Endothelial cell of umbilical vein (primary cell): Measurements from ENCODE around the gene PRKCSH. TPM values are rescaled to one million over a fixed set of nuclear protein-coding genes. Genes with fewer than 3 reads are reported as not detected.

Experiments
- BruUV-seq: library from RNA; stranded (reverse); fragments of 400-500 nt; replicated peaks from 2 replicates; lab custom pipeline; 2021; lab: Mats Ljungman, UMichigan
- CTCF ChIA-PET: fragments of 300-600, 350-600 bp; sonication (Branson Sonifier 250); formaldehyde crosslinking; loops from one replicate; lab custom pipeline; 2021; ENCODE audit warnings: antibody characterized with exemption, inconsistent platforms; lab: Charles Lee
- POLR2A ChIA-PET: fragments of 300-600, 350-600 bp; sonication (Branson Sonifier 250); formaldehyde crosslinking; loops from one replicate; lab custom pipeline; 2021; ENCODE audit warnings: antibody characterized with exemption, inconsistent platforms; lab: Charles Lee
- DNase-seq: peaks from one replicate; pipeline ENCODE4 v3.0.0-alpha.2; 2011; ENCODE audit warnings: low read depth, low spot score
- FAIRE-seq: peaks from 2 replicates; lab custom pipeline; 2011; peaks lifted over from hg19 to GRCh38; lab: Jason Lieb, UNC
- H2AFZ ChIP-seq: 2 replicates; pipeline ENCODE4 v1.6.0; 2012; ENCODE audit warnings: low read depth, low read length, control low read depth, inconsistent platforms
- H3K27ac ChIP-seq: 2 replicates; pipeline ENCODE4 v1.5.1; 2011; ENCODE audit warnings: low read depth, mild to moderate bottlenecking, control low read depth, low read length, moderate library complexity; ENCODE audit not compliant: insufficient read depth
- H3K27me3 ChIP-seq, 2 experiments: 2 replicates each; pipeline versions ENCODE4 v1.6.0 to v1.6.1; 2011; ENCODE audit warnings: low read length in 2 of 2, mixed read lengths in 1 of 2; ENCODE audit not compliant: control insufficient read depth in 2 of 2, insufficient read depth in 2 of 2
- H3K36me3 ChIP-seq, 2 experiments: 2 replicates in 1 of 2; 3 replicates in 1 of 2; pipeline ENCODE4 v1.5.1; 2011; ENCODE audit warnings: low read length in 2 of 2, mild to moderate bottlenecking in 1 of 2, moderate library complexity in 1 of 2; ENCODE audit not compliant: control insufficient read depth in 2 of 2, insufficient read depth in 2 of 2; ENCODE audit errors: extremely low read depth in 1 of 2
- H3K4me1 ChIP-seq: 3 replicates; pipeline ENCODE4 v1.5.1; 2011; ENCODE audit warnings: mild to moderate bottlenecking, low read length; ENCODE audit not compliant: control insufficient read depth, insufficient read depth; ENCODE audit errors: extremely low read depth
- H3K4me2 ChIP-seq: 2 replicates; pipeline ENCODE4 v1.6.1; 2011; ENCODE audit warnings: low read length, control low read depth, mixed read lengths; ENCODE audit not compliant: insufficient read depth
- H3K4me3 ChIP-seq, 3 experiments: fragments of 200-600 bp in 1 of 3; sonication (generic), shearing (Covaris generic) in 1 of 3; replicated peaks in 1 of 3; 2 replicates each; pipeline ENCODE4 v1.5.1; 2011 to 2016; ENCODE audit warnings: control low read depth in 3 of 3, low read length in 3 of 3, mild to moderate bottlenecking in 2 of 3, inconsistent platforms in 1 of 3, low read depth in 1 of 3, moderate library complexity in 1 of 3; ENCODE audit not compliant: insufficient read depth in 1 of 3
- H3K79me2 ChIP-seq: 2 replicates; pipeline ENCODE4 v1.6.0; 2012; ENCODE audit warnings: low read length, inconsistent platforms; ENCODE audit not compliant: control insufficient read depth, insufficient read depth
- H3K9ac ChIP-seq: replicated peaks from 2 replicates; pipeline ENCODE3; 2011; ENCODE audit warnings: low read length, control low read depth; ENCODE audit not compliant: insufficient read depth; ENCODE audit errors: extremely low read depth
- H3K9me1 ChIP-seq: replicated peaks from 3 replicates; pipeline ENCODE4 v1.6.0; 2011; ENCODE audit warnings: mild to moderate bottlenecking, low read length; ENCODE audit not compliant: control insufficient read depth, insufficient read depth; ENCODE audit errors: extremely low read depth
- H3K9me3 ChIP-seq: replicated peaks from 2 replicates; pipeline ENCODE4 v1.5.1; 2012; ENCODE audit warnings: low read length, inconsistent platforms; ENCODE audit not compliant: control insufficient read depth, insufficient read depth
- H4K20me1 ChIP-seq: replicated peaks from 2 replicates; pipeline ENCODE3; 2011; ENCODE audit warnings: mild to moderate bottlenecking, low read length; ENCODE audit not compliant: control insufficient read depth, insufficient read depth; ENCODE audit errors: extremely low read depth
- CTCF ChIP-seq, 2 donors: IDR thresholded peaks; 1 replicate in 1 of 2; 2 replicates in 1 of 2; pipeline ENCODE4 v1.5.1; 2011; ENCODE audit warnings: low read length in 2 of 2, mild to moderate bottlenecking in 2 of 2, moderate library complexity in 2 of 2, control low read depth in 1 of 2, inconsistent platforms in 1 of 2, low read depth in 1 of 2; ENCODE audit not compliant: insufficient read depth in 1 of 2; ENCODE audit errors: extremely low read depth in 1 of 2
- EZH2 ChIP-seq: IDR thresholded peaks from 2 replicates; pipeline ENCODE4 v1.6.1; 2012; ENCODE audit warnings: borderline replicate concordance, low read depth, mild to moderate bottlenecking, moderate library complexity, low read length, inconsistent platforms; ENCODE audit not compliant: severe bottlenecking
- GATA2 ChIP-seq: IDR thresholded peaks from 2 replicates; pipeline ENCODE4 v1.7.0; 2011; ENCODE audit warnings: low read depth, mild to moderate bottlenecking, moderate library complexity, mixed read lengths, low read length; ENCODE audit not compliant: insufficient read length, insufficient read depth
- POLR2A ChIP-seq: IDR thresholded peaks from 2 replicates; pipeline ENCODE4 v1.6.1; 2012; ENCODE audit warnings: low read depth, mild to moderate bottlenecking, control low read depth, low read length
- dilution Hi-C: fragments of 300-500 bp; cut with MboI; formaldehyde crosslinking; loops from one replicate; pipeline ENCODE4 v1.15.0; 2019; ENCODE audit warnings: low sequenced_read_pairs; ENCODE audit not compliant: extremely low pct_ligation_motif_present
- intact Hi-C: fragments of 100-400 bp; cut with micrococcal nuclease; formaldehyde crosslinking; loops from one replicate; pipeline ENCODE4 v1.10.0; 2022
- polyA plus RNA-seq, 4 experiments: library from polyadenylated mRNA; depleted of rRNA in 3 of 4; stranded (reverse) in 3 of 4; unstranded in 1 of 4; fragments of >200 nt; gene quantifications; 2 replicates each; pipeline versions ENCODE4 v1.2.1 to v1.2.3, GENCODE V29; 2011 to 2012; ENCODE audit warnings: missing spikeins in 1 of 4
- total RNA-seq: library from RNA; stranded (reverse); gene quantifications from 2 replicates; pipeline ENCODE4 v1.2.3, GENCODE V29; 2021

PRKCSH gene
- total and polyA plus RNA-seq, 2 donors (not counting 3 experiments of a cell fraction or from before 2014, with no cell fraction given) = 215 to 425 TPM

GRCh38 chr19:11446271-11446651 is 10.8 kb downstream of the PRKCSH start:
- CTCF ChIA-PET = interaction anchor here (0.8 to 4.7 kb wide), 7 partner anchors 11 to 157 kb away, joined by 3 to 51 read pairs (median 5); partner anchors contain the start of genes ODAD3 and PRKCSH
- no peaks in the 10 kb centered on the region for H3K4me1 ChIP-seq
- no peak for TF ChIP-seq POLR2A
- no peak for TF ChIP-seq EZH2
- TF ChIP-seq GATA2 = no peak
- no peak for TF ChIP-seq CTCF (IDR thresholded peaks at IDR 0.05; ENCODE audit: extremely low read depth in 1 of 2, insufficient read depth in 1 of 2, low read depth in 1 of 2, low read length in 2 of 2)
- no peak overlapping the region for H2AFZ ChIP-seq
- no peaks in the 10 kb centered on the region for H3K79me2 ChIP-seq
- dilution Hi-C loops = no loop called here
- no peaks in the 10 kb centered on the region for H3K9me1 ChIP-seq
- FAIRE-seq = no peak
- no TSS peak for BruUV-seq
- no peak overlapping the region for H3K4me2 ChIP-seq
- no peaks in the 10 kb centered on the region for H3K9me3 ChIP-seq
- no peak overlapping the region for H3K4me3 ChIP-seq
- DNase-seq = no peak
- no peaks in the 10 kb centered on the region for H3K27me3 ChIP-seq
- H3K9ac ChIP-seq = no peak overlapping the region
- POLR2A ChIA-PET = no interaction called here
- peaks cover 4 to 38% of the 10 kb centered on the region in 2 experiments for H3K36me3 ChIP-seq
- H4K20me1 ChIP-seq = no peaks in the 10 kb centered on the region
- no peak overlapping the region for H3K27ac ChIP-seq
- intact Hi-C loops = loop anchor here (1.0 kb wide), 3 partner anchors 65 to 203 kb away; no protein-coding TSS in a partner anchor
